Endothelial cell of umbilical vein (primary cell): ENCODE data around the gene RTCB. TPM values are rescaled to one million over a fixed set of nuclear protein-coding genes. Genes with fewer than 3 reads are reported as not detected.

ENCODE experiments used
- BruUV-seq: library from RNA; stranded (reverse); fragments of 400-500 nt; replicated peaks from 2 replicates; lab custom pipeline; 2021; lab: Mats Ljungman, UMichigan
- CTCF ChIA-PET: fragments of 300-600, 350-600 bp; sonication (Branson Sonifier 250); formaldehyde crosslinking; loops from one replicate; lab custom pipeline; 2021; ENCODE audit warnings: antibody characterized with exemption, inconsistent platforms; lab: Charles Lee
- POLR2A ChIA-PET: fragments of 300-600, 350-600 bp; sonication (Branson Sonifier 250); formaldehyde crosslinking; loops from one replicate; lab custom pipeline; 2021; ENCODE audit warnings: antibody characterized with exemption, inconsistent platforms; lab: Charles Lee
- DNase-seq: peaks from one replicate; pipeline ENCODE4 v3.0.0-alpha.2; 2011; ENCODE audit warnings: low read depth, low spot score
- FAIRE-seq: peaks from 2 replicates; lab custom pipeline; 2011; peaks lifted over from hg19 to GRCh38; lab: Jason Lieb, UNC
- H2AFZ ChIP-seq: 2 replicates; pipeline ENCODE4 v1.6.0; 2012; ENCODE audit warnings: low read depth, low read length, control low read depth, inconsistent platforms
- H3K27ac ChIP-seq: 2 replicates; pipeline ENCODE4 v1.5.1; 2011; ENCODE audit warnings: low read depth, mild to moderate bottlenecking, control low read depth, low read length, moderate library complexity; ENCODE audit not compliant: insufficient read depth
- H3K27me3 ChIP-seq, 2 experiments: 2 replicates each; pipeline versions ENCODE4 v1.6.0 to v1.6.1; 2011; ENCODE audit warnings: low read length in 2 of 2, mixed read lengths in 1 of 2; ENCODE audit not compliant: control insufficient read depth in 2 of 2, insufficient read depth in 2 of 2
- H3K36me3 ChIP-seq, 2 experiments: 2 replicates in 1 of 2; 3 replicates in 1 of 2; pipeline ENCODE4 v1.5.1; 2011; ENCODE audit warnings: low read length in 2 of 2, mild to moderate bottlenecking in 1 of 2, moderate library complexity in 1 of 2; ENCODE audit not compliant: control insufficient read depth in 2 of 2, insufficient read depth in 2 of 2; ENCODE audit errors: extremely low read depth in 1 of 2
- H3K4me1 ChIP-seq: 3 replicates; pipeline ENCODE4 v1.5.1; 2011; ENCODE audit warnings: mild to moderate bottlenecking, low read length; ENCODE audit not compliant: control insufficient read depth, insufficient read depth; ENCODE audit errors: extremely low read depth
- H3K4me2 ChIP-seq: 2 replicates; pipeline ENCODE4 v1.6.1; 2011; ENCODE audit warnings: low read length, control low read depth, mixed read lengths; ENCODE audit not compliant: insufficient read depth
- H3K4me3 ChIP-seq, 3 experiments: fragments of 200-600 bp in 1 of 3; sonication (generic), shearing (Covaris generic) in 1 of 3; replicated peaks in 1 of 3; 2 replicates each; pipeline ENCODE4 v1.5.1; 2011 to 2016; ENCODE audit warnings: control low read depth in 3 of 3, low read length in 3 of 3, mild to moderate bottlenecking in 2 of 3, inconsistent platforms in 1 of 3, low read depth in 1 of 3, moderate library complexity in 1 of 3; ENCODE audit not compliant: insufficient read depth in 1 of 3
- H3K79me2 ChIP-seq: 2 replicates; pipeline ENCODE4 v1.6.0; 2012; ENCODE audit warnings: low read length, inconsistent platforms; ENCODE audit not compliant: control insufficient read depth, insufficient read depth
- H3K9ac ChIP-seq: replicated peaks from 2 replicates; pipeline ENCODE3; 2011; ENCODE audit warnings: low read length, control low read depth; ENCODE audit not compliant: insufficient read depth; ENCODE audit errors: extremely low read depth
- H3K9me1 ChIP-seq: replicated peaks from 3 replicates; pipeline ENCODE4 v1.6.0; 2011; ENCODE audit warnings: mild to moderate bottlenecking, low read length; ENCODE audit not compliant: control insufficient read depth, insufficient read depth; ENCODE audit errors: extremely low read depth
- H3K9me3 ChIP-seq: replicated peaks from 2 replicates; pipeline ENCODE4 v1.5.1; 2012; ENCODE audit warnings: low read length, inconsistent platforms; ENCODE audit not compliant: control insufficient read depth, insufficient read depth
- H4K20me1 ChIP-seq: replicated peaks from 2 replicates; pipeline ENCODE3; 2011; ENCODE audit warnings: mild to moderate bottlenecking, low read length; ENCODE audit not compliant: control insufficient read depth, insufficient read depth; ENCODE audit errors: extremely low read depth
- CTCF ChIP-seq, 2 donors: IDR thresholded peaks; 1 replicate in 1 of 2; 2 replicates in 1 of 2; pipeline ENCODE4 v1.5.1; 2011; ENCODE audit warnings: low read length in 2 of 2, mild to moderate bottlenecking in 2 of 2, moderate library complexity in 2 of 2, control low read depth in 1 of 2, inconsistent platforms in 1 of 2, low read depth in 1 of 2; ENCODE audit not compliant: insufficient read depth in 1 of 2; ENCODE audit errors: extremely low read depth in 1 of 2
- EZH2 ChIP-seq: IDR thresholded peaks from 2 replicates; pipeline ENCODE4 v1.6.1; 2012; ENCODE audit warnings: borderline replicate concordance, low read depth, mild to moderate bottlenecking, moderate library complexity, low read length, inconsistent platforms; ENCODE audit not compliant: severe bottlenecking
- FOS ChIP-seq: IDR thresholded peaks from 2 replicates; pipeline ENCODE4 v1.6.1; 2011; ENCODE audit warnings: mild to moderate bottlenecking, low read length, moderate library complexity, borderline replicate concordance; ENCODE audit not compliant: insufficient read depth
- GATA2 ChIP-seq: IDR thresholded peaks from 2 replicates; pipeline ENCODE4 v1.7.0; 2011; ENCODE audit warnings: low read depth, mild to moderate bottlenecking, moderate library complexity, mixed read lengths, low read length; ENCODE audit not compliant: insufficient read length, insufficient read depth
- JUN ChIP-seq: IDR thresholded peaks from 2 replicates; pipeline ENCODE4 v1.6.1; 2011; ENCODE audit warnings: borderline replicate concordance, low read depth; ENCODE audit not compliant: insufficient read length, insufficient read depth
- MAX ChIP-seq: IDR thresholded peaks from 2 replicates; pipeline ENCODE4 v1.6.1; 2011; ENCODE audit not compliant: insufficient read depth, insufficient read length
- MYC ChIP-seq: IDR thresholded peaks from one replicate; pipeline ENCODE4 v1.6.1; 2011; ENCODE audit warnings: mild to moderate bottlenecking, low read depth, low read length
- POLR2A ChIP-seq: IDR thresholded peaks from 2 replicates; pipeline ENCODE4 v1.6.1; 2012; ENCODE audit warnings: low read depth, mild to moderate bottlenecking, control low read depth, low read length
- POLR2AphosphoS5 ChIP-seq: IDR thresholded peaks from 2 replicates; pipeline ENCODE4 v1.6.1; 2012; ENCODE audit warnings: low read depth, mild to moderate bottlenecking, control low read depth, low read length, moderate library complexity; ENCODE audit not compliant: insufficient read depth
- dilution Hi-C: fragments of 300-500 bp; cut with MboI; formaldehyde crosslinking; loops from one replicate; pipeline ENCODE4 v1.15.0; 2019; ENCODE audit warnings: low sequenced_read_pairs; ENCODE audit not compliant: extremely low pct_ligation_motif_present
- intact Hi-C: fragments of 100-400 bp; cut with micrococcal nuclease; formaldehyde crosslinking; loops from one replicate; pipeline ENCODE4 v1.10.0; 2022
- polyA plus RNA-seq, 4 experiments: library from polyadenylated mRNA; depleted of rRNA in 3 of 4; stranded (reverse) in 3 of 4; unstranded in 1 of 4; fragments of >200 nt; gene quantifications; 2 replicates each; pipeline versions ENCODE4 v1.2.1 to v1.2.3, GENCODE V29; 2011 to 2012; ENCODE audit warnings: missing spikeins in 1 of 4
- total RNA-seq: library from RNA; stranded (reverse); gene quantifications from 2 replicates; pipeline ENCODE4 v1.2.3, GENCODE V29; 2021

RTCB gene
- total and polyA plus RNA-seq, 2 donors (not counting 3 experiments of a cell fraction or from before 2014, with no cell fraction given), result 98.7 to 100 TPM

GRCh38 chr22:32457031-32457430 is 45.0 kb upstream of the RTCB start:
- no peaks in the 10 kb centered on the region for H3K4me1 ChIP-seq
- no peaks in the 10 kb centered on the region for H3K79me2 ChIP-seq
- no peak overlapping the region for H3K4me3 ChIP-seq
- H3K4me2 ChIP-seq, result no peak overlapping the region
- H3K27me3 ChIP-seq, result peaks cover 3 to 7% of the 10 kb centered on the region in 2 experiments
- H3K36me3 ChIP-seq, result no peaks in the 10 kb centered on the region
- H4K20me1 ChIP-seq, result no peaks in the 10 kb centered on the region
- intact Hi-C loops, result no loop called here
- TF ChIP-seq POLR2AphosphoS5 (no peak), MYC (no peak), EZH2 (no peak), POLR2A (no peak), MAX (no peak), FOS (no peak), GATA2 (no peak), JUN (no peak), CTCF (IDR thresholded peaks at IDR 0.05; ENCODE audit: extremely low read depth in 1 of 2, insufficient read depth in 1 of 2, low read depth in 1 of 2, low read length in 2 of 2) (no peak)
- DNase-seq (no peak), FAIRE-seq (no peak)
- no peak overlapping the region for H3K27ac ChIP-seq
- CTCF ChIA-PET, result no interaction called here
- H3K9ac ChIP-seq, result no peak overlapping the region
- H3K9me1 ChIP-seq, result no peaks in the 10 kb centered on the region
- H3K9me3 ChIP-seq, result no peaks in the 10 kb centered on the region
- dilution Hi-C loops, result no loop called here
- POLR2A ChIA-PET, result no interaction called here
- no TSS peak for BruUV-seq
- H2AFZ ChIP-seq, result no peak overlapping the region
